GM21390 (cell line): Measurements from ENCODE around the gene ATG5.
"Not testable (repeated sequence)": the region's sequence is repeated elsewhere in the genome, so short reads cannot be mapped to it uniquely, and the experiment has no call there.

ENCODE experiments used
- ATAC-seq: cut with Tn5 transposase; IDR thresholded peaks from one replicate; pipeline ENCODE4 v1.9.1; 2021; ENCODE audit not compliant: unreplicated experiment

Gene ATG5

DNA sequence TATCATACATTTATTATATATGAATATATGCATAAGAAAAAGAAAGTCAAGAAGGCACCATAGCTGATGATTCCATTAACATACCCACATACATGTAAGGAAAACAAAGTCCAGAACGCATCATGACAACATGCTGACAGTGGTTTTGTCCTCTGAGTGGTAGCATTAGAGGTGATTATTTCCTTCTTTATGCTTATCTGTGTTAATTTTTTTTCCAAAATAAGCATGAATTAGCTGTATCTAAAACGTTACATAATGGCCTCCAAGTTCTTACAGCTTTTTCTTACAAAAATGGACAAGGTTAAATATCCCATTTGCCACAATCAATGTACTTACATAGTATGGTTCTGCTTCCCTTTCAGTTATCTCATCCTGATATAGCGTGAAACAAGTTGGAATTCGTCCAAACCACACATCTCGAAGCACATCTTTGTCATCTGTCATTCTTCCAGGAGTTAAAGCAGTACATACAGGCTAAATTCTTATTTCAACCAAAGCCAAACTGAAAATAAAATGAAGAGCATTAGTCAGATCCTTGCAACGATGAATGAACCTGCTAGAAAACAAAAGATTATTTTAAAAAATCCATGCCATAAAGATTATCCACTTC is 9.7 kb downstream of the ATG5 start:
- ATAC-seq, result no peak

DNA sequence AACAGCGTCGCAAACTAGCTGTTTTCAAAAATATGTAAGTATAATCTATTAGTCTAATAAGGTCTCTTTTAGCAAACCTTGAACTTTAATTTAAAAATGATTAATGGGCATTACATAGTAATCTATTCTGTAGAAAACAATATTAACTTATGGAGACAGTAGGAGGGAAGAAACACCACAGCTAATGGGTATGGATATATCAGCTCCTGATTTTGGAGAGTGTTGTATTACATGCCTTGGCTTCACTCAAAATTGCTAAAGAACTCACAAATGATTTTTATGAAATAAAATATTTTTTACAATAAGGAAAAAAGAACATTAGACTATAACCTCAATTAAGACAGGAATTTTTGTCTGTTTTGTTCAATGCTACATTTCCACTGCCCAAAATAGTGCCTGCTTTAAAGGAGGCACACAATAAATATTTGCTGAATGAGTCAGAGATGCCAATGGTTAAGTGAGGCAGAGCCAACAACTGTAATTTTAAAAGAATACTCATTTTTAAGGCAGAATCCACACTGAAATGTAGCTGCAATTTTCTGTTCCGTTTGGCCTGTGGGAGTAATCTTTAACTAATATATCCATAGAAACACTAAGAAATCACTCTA is 15.7 kb downstream of the ATG5 start:
- ATAC-seq, result no peak

DNA sequence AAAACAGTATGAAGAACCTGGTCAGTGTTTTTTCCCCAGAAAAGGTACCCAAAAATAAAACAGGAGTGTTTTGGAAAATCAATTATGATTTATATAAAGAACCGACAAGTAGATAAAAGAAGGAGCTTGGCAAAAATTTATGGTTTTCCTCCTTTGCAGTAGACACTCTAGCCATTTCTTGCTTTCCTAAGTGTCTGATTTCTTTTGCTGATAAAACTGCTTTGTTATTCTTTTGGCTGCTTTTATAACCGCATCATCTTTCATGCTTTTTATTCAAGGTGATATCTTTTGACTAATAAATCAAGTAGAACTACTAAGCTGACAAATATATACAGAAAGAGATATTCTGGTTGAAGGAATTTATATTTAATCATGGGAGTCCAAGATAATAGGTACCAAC is 16.6 kb downstream of the ATG5 start:
- no peak for ATAC-seq

GRCh38 chr6:106305740-106306139 is 19.8 kb downstream of the ATG5 start:
- ATAC-seq, result no peak

- no peak for ATAC-seq
Observed at GRCh38 chr6:106300944-106301343, 24.6 kb downstream of the ATG5 start.

DNA sequence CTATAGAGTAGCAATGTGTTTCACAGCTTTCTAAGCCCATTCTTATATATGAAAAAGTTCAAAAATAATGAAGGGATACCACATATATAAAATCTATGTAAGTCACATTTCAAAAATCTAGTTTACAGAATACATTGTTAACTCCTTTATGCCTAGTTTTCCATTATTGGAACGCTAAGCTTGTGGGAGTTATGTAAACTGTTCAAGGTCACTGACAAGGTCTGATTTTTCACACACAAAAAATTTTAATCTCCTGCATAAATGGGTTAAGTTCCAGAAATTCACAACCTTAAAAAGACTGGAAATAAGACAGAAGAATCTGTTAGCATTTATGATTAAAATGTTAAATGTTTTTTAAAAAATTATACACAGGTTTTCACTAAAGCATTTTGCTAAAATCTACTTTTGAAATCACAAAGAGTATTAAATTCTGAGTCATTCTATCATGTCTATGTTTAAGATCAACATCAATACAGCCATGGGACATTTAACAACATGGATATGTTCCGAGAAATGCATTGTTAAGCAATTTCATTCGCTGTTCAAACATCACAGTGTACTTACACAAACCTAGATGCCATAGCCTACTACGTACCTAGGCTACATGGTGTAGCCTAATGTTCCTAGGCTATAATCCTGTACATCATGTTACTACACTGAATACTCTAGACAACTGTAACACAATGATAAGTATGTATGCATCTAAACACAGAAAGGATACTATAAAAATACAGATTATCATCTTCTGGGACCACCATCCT is 25.4 kb downstream of the ATG5 start:
- no peak for ATAC-seq

DNA sequence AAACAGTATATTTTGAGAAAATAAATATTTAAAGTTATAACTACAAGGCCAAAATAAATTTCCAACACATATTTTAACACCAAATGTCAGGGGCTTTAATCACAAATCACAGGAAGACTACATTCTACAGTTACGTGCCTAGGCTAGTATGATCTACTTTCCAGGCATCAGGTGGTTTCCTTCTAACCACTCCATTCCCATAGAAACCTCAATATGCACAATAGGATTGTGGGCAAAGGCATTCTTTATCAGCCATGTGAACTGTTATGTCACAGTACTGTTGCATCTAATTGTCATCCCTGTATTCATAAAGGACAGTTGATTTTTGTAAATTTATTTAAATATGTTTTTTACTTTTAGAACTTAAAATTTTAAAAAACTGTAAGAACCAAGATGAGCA is 32.4 kb downstream of the ATG5 start:
- ATAC-seq, result no peak

GRCh38 chr6:106290954-106291353 is 34.6 kb downstream of the ATG5 start:
- ATAC-seq, result no peak

- no peak for ATAC-seq
Observed at GRCh38 chr6:106290032-106290431, 35.5 kb downstream of the ATG5 start.

DNA sequence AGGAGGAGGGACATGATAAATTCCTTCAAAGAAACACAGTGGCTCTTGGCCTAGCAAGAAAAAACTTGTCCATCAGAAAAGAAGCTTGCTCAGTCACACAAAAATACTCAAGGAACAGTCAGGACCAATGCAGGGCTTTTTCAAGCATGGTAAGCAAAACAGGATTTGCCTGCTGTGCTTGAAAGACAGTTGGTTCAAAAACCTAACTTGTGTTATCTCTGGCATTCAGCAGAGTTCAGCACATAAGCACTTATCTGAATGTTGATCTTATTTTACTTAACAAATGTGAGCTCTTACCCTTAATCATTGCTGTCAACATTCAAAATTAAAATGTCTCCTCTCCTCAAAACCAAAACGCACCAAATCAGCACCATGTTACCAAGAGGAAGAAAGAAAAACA is 38.3 kb downstream of the ATG5 start:
- ATAC-seq, result no peak

DNA sequence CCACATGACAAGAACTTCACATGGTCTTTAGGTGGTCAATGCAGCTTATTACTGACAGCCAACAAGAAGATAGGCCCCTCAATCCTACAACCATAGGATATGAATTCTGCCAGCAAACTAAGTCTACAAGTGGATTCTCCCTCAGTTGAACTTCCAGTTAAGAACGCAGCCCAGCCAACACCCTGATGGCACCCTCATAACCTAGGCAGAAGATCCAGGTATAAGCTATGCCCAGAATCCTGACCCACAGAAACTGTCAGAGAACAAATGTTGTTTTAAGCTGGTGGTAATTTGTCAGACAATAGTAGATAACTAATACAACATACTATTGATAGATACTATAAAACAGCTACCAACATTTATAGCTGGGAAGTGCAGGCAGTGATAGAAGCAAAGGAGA is 38.8 kb downstream of the ATG5 start:
- no peak for ATAC-seq

- no peak for ATAC-seq
Observed at GRCh38 chr6:106283481-106283880, 42.1 kb downstream of the ATG5 start.

DNA sequence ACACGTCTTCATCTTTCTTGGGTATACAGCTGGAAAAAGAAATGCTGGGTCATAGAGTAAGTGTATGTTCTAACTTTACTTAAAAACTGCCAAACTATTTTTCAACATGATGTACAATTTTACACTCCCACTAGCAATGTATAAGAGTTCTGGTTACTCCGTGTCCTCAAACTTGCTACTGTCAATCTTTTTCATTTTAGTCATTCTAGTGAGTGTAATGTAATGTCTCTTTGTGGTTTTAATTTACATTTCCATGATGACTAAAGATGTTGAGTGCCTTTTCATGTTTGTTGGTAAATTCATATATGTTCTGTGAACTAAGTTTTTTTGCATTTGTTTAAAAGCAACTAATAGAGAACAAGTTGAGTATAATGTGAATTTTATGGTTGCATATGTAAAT is 43.9 kb downstream of the ATG5 start:
- no peak for ATAC-seq

GRCh38 chr6:106281088-106281487 is 44.5 kb downstream of the ATG5 start:
- no peak for ATAC-seq

GRCh38 chr6:106279179-106279578 is 46.4 kb downstream of the ATG5 start:
- ATAC-seq, result no peak

DNA sequence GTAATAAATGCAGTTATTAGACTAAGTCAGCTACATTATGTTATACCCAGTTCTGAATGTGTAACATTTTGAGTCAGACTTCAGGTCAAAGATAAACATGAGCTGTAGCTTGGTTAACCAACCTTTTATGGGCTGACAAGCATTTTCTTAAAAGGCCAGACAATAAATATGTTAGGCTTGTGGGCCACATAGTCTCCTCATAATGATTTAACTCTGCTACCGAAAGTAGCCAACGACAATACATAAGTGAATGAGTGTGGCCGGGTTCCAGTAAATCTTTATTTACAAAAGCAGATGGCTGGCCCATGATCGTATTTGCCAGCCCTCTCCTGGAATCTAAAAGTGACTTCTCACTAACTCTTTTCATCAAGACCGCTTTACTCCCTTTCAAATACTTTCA is 49.9 kb downstream of the ATG5 start:
- ATAC-seq, result no peak

- peak; percentile 76 for ATAC-seq
Observed at GRCh38 chr6:106273087-106273486, 52.5 kb downstream of the ATG5 start.

DNA sequence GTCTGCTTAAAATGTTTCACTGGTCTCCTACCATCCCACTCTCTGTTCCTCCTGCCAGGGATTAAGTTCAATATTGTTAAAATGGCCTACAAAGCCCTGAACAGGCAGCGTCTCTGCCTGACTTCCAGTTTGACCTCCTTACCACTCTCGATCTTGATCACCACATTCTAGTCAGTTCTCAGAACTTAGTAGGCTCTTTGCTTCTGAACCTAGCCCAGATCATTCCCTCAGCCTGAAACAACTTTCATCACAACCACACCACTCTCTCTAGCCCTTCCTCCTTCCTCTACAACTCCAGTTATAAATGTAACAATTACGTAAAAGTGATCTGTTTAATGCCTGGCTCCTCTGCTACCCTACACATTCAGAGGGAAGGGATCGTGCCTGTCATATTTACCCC is 53.3 kb downstream of the ATG5 start:
- no peak for ATAC-seq

- ATAC-seq, result no peak
Observed at GRCh38 chr6:106270414-106270813, 55.1 kb downstream of the ATG5 start.

GRCh38 chr6:106269268-106269919 is 56.2 kb downstream of the ATG5 start:
- not testable (repeated sequence) for ATAC-seq

DNA sequence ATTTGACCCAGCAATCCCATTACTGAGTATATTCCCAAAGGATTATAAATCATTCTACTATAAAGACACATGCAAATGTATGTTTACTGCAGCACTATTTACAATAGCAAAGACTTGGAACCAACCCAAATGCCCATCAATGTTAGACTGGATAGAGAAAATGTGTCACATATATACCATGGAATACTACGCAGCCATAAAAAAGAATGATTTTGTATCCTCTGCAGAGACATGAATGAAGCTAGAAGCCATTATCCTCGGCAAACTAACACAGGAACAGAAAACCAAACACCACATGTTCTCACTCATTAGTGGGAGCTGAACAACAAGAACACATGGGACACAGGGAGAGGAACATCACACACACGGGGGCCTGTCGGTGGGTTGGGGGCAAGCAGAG is 57.1 kb downstream of the ATG5 start:
- not testable (repeated sequence) for ATAC-seq

DNA sequence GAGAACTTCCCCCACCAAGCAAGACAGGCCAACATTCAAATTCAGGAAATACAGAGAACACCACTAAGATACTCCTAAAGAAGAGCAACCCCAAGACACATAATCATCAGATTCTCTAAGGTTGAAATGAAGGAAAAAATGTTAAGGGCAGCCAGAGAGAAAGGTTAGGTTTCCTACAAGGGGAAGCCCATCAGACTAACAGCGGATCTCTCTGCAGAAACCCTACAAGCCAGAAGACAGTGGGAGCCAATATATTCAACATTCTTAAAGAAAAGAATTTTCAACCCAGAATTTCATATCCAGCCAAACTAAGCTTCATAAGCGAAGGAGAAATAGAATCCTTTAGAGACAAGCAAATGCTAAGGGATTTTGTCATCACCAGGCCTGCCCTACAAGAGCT is 61.1 kb downstream of the ATG5 start:
- ATAC-seq, result not testable (repeated sequence)
